ENCODE results near the gene TMEM107.
A peak's percentile ranks its signal among the peaks of the same experiment; 100 is the strongest.

Gene TMEM107

DNA sequence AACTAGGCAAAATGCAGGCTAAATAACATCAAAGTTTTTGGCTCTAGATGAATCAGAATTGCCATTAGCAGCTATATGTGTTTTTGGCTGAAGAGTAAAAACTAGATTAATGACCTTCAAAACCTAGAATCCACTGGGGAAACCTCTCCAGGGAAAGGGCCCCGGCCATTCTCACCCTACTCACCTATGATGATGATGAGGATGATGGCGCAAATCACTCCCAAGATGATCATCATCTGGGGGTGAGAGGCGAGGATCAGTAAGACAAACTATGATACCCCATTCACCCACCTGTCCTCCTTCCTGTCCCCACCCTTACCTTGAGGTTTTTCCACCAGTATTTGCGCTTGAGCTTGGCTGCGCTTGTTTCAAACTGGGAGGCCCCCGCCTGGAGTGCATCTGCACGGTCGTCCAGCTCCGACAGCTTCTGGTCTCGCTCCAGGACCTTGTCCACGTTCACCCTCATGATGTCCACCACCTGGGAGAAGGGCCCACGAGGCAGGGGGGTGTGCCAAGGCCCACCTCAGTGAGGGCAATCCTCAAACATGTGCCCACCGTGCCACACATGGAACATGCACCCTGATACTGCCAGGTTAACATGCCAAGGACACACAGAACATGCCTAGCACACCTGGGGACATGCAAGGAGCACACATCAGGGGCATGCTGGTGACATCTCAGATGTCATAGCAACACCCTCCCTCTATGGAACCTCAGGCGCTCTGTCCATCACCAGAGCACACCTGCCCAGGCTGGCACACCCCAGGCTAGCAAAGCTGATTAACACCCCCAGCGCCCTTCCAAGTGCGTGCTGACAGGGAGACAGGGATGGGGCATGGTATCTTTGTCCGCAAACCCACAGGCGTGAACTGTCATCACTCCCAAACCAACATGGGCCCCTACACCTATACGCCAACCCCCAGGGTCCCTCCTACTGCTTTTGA is 14.6 kb downstream of the TMEM107 start:
- no peak for DNase-seq

GRCh38 chr17:8160741-8161221 is 15.4 kb downstream of the TMEM107 start:
- no peak for DNase-seq

DNA sequence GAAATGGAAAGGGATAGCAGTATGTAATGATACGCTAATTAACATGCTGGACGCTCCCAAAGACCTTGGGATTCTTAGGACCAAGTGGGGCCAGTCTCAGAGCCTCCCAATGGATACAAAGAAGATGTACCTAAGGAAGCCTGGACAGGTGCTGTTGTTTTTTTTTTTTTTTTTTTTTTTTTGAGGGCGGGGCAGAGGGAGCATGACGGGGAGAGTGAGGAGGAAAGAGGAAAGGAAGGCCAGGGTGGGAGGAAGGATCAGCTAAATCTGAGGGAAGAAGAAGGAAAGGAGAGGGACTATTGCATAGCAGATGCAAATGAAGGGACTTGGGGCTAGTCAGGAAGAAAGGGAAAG is 16.0 kb downstream of the TMEM107 start:
- no peak for DNase-seq

- no peak for DNase-seq
Measured at GRCh38 chr17:8159459-8160223, 16.5 kb downstream of the TMEM107 start.

DNA sequence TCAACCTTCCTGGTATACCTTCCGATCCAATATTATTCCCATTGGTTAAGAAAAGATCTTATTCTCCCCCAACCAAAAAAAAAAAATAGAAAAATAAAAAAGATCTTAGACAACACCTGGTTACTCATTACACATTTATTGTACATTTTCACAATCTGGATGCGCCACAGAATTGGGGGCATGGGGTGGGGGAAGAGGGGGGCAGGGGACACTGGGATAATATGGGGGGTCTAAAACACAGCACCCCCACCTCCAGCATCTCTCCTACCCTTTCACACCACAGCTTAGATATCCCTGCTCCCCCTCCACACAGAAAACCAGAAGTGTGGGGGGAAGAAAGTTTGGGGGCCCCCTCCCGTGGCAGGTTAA is 17.2 kb downstream of the TMEM107 start:
- no peak for DNase-seq

DNA sequence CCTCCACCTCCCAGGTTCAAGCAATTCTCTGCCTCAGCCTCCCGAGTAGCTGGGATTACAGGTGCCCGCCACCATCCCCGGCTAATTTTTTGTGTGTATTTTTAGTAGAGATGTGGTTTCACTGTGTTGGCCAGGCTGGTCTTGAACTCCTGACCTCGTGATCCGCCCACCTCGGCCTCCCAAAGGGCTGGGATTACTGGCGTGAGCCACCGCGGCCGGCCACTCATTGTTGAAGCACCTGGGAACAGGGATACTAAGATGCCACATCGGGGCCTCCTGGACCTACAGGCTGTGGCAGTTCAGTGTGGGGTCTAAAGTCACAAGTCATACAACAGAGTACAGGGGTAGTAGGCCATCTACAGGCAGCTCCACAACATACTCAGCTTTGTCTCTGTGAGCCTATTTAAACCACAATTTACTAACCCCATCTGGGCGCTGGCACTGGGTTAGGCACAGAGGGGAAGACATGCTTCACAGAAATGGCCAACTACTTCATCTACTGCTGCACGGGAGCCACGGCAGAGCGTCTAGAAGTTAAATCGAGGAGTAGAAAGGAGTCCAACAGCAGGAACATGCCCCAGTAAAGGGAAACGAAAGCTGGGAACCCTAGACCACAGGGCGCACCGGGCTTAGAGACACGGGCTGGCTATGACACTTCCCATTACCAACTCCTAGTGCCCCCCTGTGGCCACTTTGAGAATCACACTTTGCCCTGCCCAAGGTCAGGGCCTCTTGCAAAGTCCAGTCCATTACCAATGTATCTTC is 17.7 kb downstream of the TMEM107 start:
- peak; percentile 17 for DNase-seq

DNA sequence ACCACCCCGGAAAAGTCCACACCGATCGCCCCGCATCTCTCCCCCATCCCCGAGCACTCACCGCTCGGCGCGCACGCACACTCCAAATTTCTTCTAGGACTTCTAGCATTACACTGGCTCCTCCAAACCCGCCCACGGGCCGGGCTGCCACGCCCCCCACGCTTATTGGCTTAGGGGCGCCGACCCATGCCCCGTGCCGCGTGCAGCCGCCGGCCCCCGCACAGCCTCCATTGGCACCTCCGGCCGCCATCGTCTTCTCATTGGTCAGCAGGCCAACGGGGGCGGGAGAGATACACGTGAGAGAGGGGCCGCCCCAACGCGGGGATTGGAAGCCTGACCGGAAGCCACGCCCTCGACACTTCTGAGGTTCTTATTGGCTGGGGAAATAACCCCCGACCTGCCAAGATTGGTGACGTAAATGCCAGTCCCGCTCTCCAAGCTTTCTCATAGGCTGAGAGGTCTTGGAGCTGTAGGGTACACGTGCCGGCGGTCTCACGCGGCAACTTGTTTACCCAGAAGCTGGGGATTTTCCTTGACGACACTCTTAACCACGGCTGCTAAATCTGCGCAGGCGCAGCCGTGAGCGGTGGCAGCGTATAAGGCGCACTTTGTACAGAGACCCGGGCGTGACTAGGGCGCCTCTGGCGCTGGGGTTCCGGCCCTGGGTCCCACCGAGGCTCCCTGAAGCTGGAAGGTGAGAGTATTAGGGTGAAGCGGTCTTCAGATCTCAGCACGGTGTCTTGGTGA is 19.8 kb downstream of the TMEM107 start:
- DNase-seq, result peak; percentile 98

GRCh38 chr17:8155996-8156245 is 20.3 kb downstream of the TMEM107 start:
- DNase-seq, result no peak

- DNase-seq, result no peak
Measured at GRCh38 chr17:8155231-8155995, 20.8 kb downstream of the TMEM107 start.

DNA sequence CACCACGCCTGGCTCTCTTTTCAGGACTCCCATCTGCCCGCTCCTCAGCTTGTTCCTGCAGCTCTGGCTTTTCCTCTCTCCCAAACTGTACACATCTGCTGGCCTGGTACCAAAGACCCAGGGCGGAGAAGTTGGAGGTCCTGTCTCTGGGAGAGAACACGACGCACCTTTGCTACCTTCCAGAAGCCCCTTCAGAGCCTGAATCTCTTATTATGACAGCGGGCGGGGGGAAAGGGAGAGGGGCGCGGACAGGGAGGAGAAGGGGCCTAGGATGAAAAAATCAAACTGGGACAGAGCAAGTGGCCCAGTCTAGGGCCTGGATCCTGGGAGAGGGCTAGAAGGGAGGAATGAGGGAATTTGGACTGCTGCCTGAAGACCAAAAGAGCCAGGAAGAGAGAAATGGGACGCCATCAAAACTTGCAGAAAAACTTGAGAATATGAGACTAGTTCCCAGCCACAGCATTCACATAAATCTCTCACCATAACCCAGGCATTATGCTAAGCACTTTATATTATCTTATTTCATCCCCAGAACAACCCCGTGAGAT is 21.5 kb downstream of the TMEM107 start:
- no peak for DNase-seq

- DNase-seq, result peak; percentile 39
Measured at GRCh38 chr17:8153957-8154607, 22.1 kb downstream of the TMEM107 start.

GRCh38 chr17:8153525-8153956 is 22.6 kb downstream of the TMEM107 start:
- DNase-seq, result no peak

DNA sequence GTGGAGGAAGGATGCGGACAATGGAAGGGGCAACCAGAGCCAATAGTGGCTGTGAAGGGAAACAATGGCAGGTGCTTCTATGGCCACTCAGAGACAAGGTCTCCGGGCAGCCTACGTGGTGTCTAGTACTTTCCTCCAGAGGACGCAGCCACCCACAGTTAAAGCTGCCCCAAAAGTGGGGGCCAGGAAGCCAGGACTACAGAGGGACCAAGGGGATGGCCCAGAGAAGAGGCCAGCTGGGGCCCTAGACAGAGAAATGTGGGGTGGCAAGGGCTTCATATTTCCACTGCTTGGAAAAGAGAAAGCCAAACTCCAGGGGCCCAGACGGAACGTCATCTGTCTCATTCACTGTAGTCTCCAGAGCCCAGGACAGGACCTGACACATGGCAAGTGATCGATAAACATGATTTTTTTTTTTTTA is 23.1 kb downstream of the TMEM107 start:
- DNase-seq, result no peak

GRCh38 chr17:8152112-8152775 is 23.9 kb downstream of the TMEM107 start, which contains the start of gene PER1:
TSS of gene PER1 (minus strand) at chr17:8152404. CDS start at chr17:8150706, 1,698 bp downstream.
- peak; percentile 70 for DNase-seq

DNA sequence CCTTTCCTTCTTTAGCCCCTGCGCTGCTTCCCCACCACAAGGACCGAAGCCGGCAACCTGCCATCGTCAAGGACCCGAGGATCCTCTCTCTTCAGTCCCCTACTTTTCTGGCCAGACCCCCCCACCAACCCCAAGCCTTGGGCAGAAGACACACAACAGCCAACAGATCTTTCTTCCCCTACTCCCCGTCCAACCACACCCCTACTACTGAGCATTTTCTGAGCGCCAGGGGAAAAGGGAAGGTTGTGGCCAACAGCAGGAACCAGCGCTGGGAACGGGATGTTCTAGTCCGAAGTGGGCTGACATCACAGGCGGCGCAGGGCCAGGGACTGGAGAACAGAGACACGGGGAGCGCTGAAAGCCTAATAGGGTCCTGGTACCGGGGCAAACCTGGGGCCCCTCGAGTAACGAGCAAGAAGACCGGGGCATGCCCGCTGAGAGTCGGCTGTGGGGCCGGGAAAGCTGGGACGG is 24.5 kb downstream of the TMEM107 start:
- DNase-seq, result no peak

GRCh38 chr17:8151120-8151640 is 25.0 kb downstream of the TMEM107 start:
- no peak for DNase-seq

DNA sequence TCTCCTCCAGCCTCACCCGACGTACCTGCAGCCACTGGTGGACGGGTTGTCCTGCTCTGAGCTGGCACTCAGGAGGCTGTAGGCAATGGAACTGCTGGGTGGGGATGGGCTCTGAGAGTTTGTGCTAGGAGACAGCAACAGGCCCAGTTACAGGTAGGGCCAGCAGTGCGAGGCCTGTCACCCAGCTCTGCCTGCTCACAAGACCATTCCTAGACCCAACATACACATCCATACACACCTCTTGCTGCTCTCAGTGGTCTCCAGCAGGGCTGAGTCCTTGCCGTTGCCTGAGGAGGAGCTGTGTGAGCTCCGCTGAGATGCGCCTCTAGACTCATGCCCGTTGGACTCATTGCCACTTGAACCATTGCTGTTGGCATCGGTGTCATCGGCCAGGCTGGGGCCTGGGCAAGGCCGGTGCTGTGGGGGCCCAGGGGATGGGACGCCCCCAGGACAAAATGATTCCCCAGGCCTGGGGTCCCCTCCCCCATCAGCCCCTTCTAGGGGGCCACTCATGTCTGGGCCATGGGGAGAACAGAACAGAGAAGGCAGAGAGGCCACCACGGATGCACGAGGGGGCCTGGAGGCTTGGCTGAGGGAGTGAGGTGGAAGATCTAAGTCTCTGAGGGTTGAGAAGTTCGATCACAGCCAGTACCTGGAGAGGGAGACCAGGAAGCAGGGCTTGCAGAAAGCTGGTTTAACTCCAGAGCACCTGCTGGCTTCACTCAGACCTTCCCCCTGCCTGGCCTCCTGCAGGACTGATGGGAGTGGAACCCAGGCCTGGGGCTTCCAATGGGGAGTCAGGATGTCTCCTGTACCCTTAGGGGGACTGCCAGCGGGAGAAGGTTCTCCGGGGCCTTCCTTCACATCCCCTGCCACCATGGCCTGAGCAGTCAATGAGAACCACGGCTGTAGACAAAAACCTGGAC is 25.7 kb downstream of the TMEM107 start:
- DNase-seq, result no peak

DNA sequence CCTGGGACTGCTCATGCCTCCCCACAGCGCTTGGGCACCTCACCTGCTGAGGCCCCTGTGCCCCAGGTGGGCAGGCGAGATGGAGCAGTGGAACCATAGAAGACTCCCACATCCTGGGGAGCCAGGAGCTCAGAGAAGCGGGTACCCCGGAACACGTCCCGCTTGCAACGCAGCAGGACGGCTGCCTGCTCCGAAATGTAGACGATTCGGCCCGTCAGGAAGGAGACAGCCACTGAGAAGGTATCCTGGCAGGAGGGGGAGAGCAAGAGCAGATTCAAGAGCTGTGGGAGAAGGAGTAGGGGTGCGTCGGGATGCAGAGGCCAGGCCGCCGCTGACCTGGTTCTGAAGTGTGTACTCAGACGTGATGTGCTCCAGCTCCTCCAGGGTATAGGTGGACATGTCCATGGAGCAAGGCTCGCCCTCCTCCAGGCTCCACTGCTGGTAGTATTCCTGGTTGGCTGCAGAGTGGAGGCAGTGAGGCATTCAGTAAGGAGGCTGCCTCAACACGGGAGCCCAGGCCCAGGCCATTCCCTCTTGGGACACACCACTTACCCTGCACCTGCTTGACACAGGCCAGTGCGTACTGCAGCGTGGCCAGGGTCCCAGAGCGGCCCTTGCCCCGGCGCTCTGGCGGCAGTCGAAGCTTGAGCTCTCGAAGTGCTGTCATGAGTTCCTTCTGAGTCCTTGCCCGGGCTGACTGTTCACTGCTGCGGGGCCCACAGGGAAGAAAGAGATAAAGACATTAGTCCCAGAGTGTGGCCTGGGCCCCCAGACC is 26.6 kb downstream of the TMEM107 start:
- no peak for DNase-seq
